A673 (cell line): ENCODE data around the gene CSTPP1. TPM values are rescaled to one million over a fixed set of nuclear protein-coding genes. Genes with fewer than 3 reads are reported as not detected.

ENCODE experiments used
- BruUV-seq: library from RNA; stranded (reverse); fragments of 400-500 nt; replicated peaks from 2 replicates; lab custom pipeline; 2021; lab: Mats Ljungman, UMichigan
- CTCF ChIA-PET: fragments of 300-600 bp; sonication (Branson Sonifier 250); formaldehyde crosslinking; loops from one replicate; lab custom pipeline; 2022; ENCODE audit warnings: antibody characterized with exemption; lab: Charles Lee
- POLR2A ChIA-PET: fragments of 300-600 bp; sonication (Branson Sonifier 250); formaldehyde crosslinking; loops from one replicate; lab custom pipeline; 2022; ENCODE audit warnings: antibody characterized with exemption; ENCODE audit not compliant: low non-redundant PET; lab: Charles Lee
- DNase-seq: peaks from one replicate; pipeline ENCODE4 v3.0.0-alpha.2; 2015; ENCODE audit warnings: low spot score
- H3K27ac ChIP-seq: fragments of 200-600 bp; sonication (generic); 2 replicates; pipeline ENCODE4 v1.5.1; 2016; ENCODE audit warnings: mixed run types, low read depth, mild to moderate bottlenecking, mixed read lengths, antibody characterized with exemption, low read length; ENCODE audit not compliant: poor library complexity, severe bottlenecking
- H3K27me3 ChIP-seq: fragments of 200-600 bp; sonication (generic); replicated peaks from 2 replicates; pipeline ENCODE4 v1.6.1; 2017; ENCODE audit warnings: mixed run types, low read depth, mild to moderate bottlenecking, mixed read lengths, antibody characterized with exemption, low read length; ENCODE audit not compliant: insufficient read depth, poor library complexity
- H3K36me3 ChIP-seq: fragments of 200-600 bp; sonication (generic); 2 replicates; pipeline ENCODE4 v1.6.1; 2016; ENCODE audit warnings: mixed run types, mild to moderate bottlenecking, mixed read lengths, antibody characterized with exemption, low read length; ENCODE audit not compliant: insufficient read depth, poor library complexity, severe bottlenecking
- H3K4me1 ChIP-seq: fragments of 200-600 bp; sonication (generic); 2 replicates; pipeline ENCODE4 v1.6.1; 2017; ENCODE audit warnings: mixed run types, mild to moderate bottlenecking, mixed read lengths, antibody characterized with exemption, low read length; ENCODE audit not compliant: insufficient read depth, poor library complexity, severe bottlenecking
- H3K4me3 ChIP-seq: fragments of 200-600 bp; sonication (generic); 2 replicates; pipeline ENCODE4 v1.5.1; 2016; ENCODE audit warnings: low read depth, mixed run types, mild to moderate bottlenecking, mixed read lengths, low read length; ENCODE audit not compliant: poor library complexity, severe bottlenecking
- H3K9me3 ChIP-seq: fragments of 200-600 bp; sonication (generic); 2 replicates; pipeline ENCODE4 v1.6.1; 2016; ENCODE audit warnings: mixed run types, low read depth, mild to moderate bottlenecking, mixed read lengths, antibody characterized with exemption, low read length; ENCODE audit not compliant: poor library complexity, severe bottlenecking
- CTCF ChIP-seq: fragments of 300-800, 200-600 bp; sonication (generic); conservative IDR thresholded peaks from 2 replicates; pipeline ENCODE4 v1.5.1; 2017; ENCODE audit warnings: low read depth, mild to moderate bottlenecking, antibody characterized with exemption, low read length, moderate library complexity, mixed read lengths
- EZH2 ChIP-seq: fragments of 200-600 bp; sonication (generic); IDR thresholded peaks from 2 replicates; pipeline ENCODE4 v1.6.1; 2017; ENCODE audit warnings: borderline replicate concordance, low read depth, mild to moderate bottlenecking, mixed read lengths, antibody characterized with exemption, low read length; ENCODE audit not compliant: poor library complexity, severe bottlenecking
- intact Hi-C: fragments of 100-400 bp; cut with micrococcal nuclease; formaldehyde crosslinking; loops from one replicate; pipeline ENCODE4 v1.10.0; 2022; ENCODE audit not compliant: unreplicated experiment
- total RNA-seq: library from RNA; stranded (reverse); gene quantifications from 2 replicates; pipeline ENCODE4 v1.2.3, GENCODE V29; 2021

Gene CSTPP1
- total RNA-seq, 1 experiment from 2014 or later, result 79.3 TPM

GRCh38 chr11:47021965-47022364 is 85.4 kb downstream of the CSTPP1 start:
- Histone ChIP-seq H3K36me3 (no peaks in the 10 kb centered on the region), H3K27ac (no peak overlapping the region), H3K4me3 (no peak overlapping the region), H3K4me1 (peaks cover 10% of the 10 kb centered on the region), H3K27me3 (no peaks in the 10 kb centered on the region), H3K9me3 (no peaks in the 10 kb centered on the region)
- ChIA-PET POLR2A (interaction anchor here (0.5 to 0.6 kb wide), 2 partner anchors 413 to 794 kb away, joined by 4 to 5 read pairs; no protein-coding TSS in a partner anchor), CTCF (no interaction called here)
- TF ChIP-seq EZH2, result no peak
- TF ChIP-seq CTCF, result no peak
- DNase-seq, result no peak
- no TSS peak for BruUV-seq
- intact Hi-C loops, result no loop called here

- CTCF ChIA-PET, result interaction anchor here (1.0 kb wide), 1 partner anchor 29 kb away, joined by 7 read pairs; no protein-coding TSS in a partner anchor
Measured at GRCh38 chr11:47028195-47029093, 91.9 kb downstream of the CSTPP1 start.

GRCh38 chr11:47033439-47033838 is 96.9 kb downstream of the CSTPP1 start:
- Histone ChIP-seq H3K27me3 (no peaks in the 10 kb centered on the region), H3K4me3 (no peak overlapping the region), H3K9me3 (no peaks in the 10 kb centered on the region), H3K36me3 (no peaks in the 10 kb centered on the region), H3K4me1 (peaks cover 18% of the 10 kb centered on the region), H3K27ac (peak overlapping the region; percentile 12)
- TF ChIP-seq CTCF, result no peak
- TF ChIP-seq EZH2, result no peak
- DNase-seq, result peak; percentile 88
- POLR2A ChIA-PET, result no interaction called here
- intact Hi-C loops, result no loop called here
- BruUV-seq, result no TSS peak
- CTCF ChIA-PET, result interaction anchor here (0.5 kb wide), 1 partner anchor 1626 kb away, joined by 5 read pairs; no protein-coding TSS in a partner anchor

More at GRCh38 chr11:47028195-47029093, 91.9 kb downstream of the CSTPP1 start:
- Histone ChIP-seq H3K4me3 (no peak overlapping the region), H3K9me3 (no peaks in the 10 kb centered on the region), H3K36me3 (no peaks in the 10 kb centered on the region), H3K4me1 (peaks cover 19% of the 10 kb centered on the region), H3K27ac (no peak overlapping the region), H3K27me3 (no peaks in the 10 kb centered on the region)
- no peak for DNase-seq
- intact Hi-C loops, result no loop called here
- BruUV-seq, result no TSS peak
- TF ChIP-seq EZH2, result no peak
- TF ChIP-seq CTCF, result no peak
- POLR2A ChIA-PET, result no interaction called here
